HG02981 (cell line): Measurements from ENCODE around the gene MTOR.

Experiments used
- ATAC-seq: cut with Tn5 transposase; IDR thresholded peaks from one replicate; pipeline ENCODE4 v1.9.1; 2021; ENCODE audit warnings: mild to moderate bottlenecking, moderate library complexity; ENCODE audit not compliant: unreplicated experiment

MTOR gene

DNA sequence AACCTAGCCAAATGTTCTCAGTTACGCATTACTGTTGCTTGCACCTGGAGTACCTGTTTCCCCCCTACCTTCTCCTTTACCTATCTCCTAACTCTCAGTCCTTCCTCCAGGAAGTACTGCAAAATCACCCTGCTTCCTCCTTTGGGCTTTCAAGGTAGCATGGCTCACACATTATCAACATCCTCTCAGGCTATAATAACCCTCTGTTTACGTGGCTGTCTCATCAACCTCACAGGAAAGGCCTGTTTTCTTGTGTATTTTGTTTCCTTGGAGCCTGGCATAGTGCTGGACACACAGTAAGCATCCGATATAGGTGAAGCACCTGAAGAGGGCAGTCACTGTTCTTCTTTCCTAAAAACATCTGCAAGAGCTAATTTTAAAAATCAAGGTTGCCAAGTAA lies 105.9 kb downstream of the MTOR start:
- ATAC-seq = no peak

DNA sequence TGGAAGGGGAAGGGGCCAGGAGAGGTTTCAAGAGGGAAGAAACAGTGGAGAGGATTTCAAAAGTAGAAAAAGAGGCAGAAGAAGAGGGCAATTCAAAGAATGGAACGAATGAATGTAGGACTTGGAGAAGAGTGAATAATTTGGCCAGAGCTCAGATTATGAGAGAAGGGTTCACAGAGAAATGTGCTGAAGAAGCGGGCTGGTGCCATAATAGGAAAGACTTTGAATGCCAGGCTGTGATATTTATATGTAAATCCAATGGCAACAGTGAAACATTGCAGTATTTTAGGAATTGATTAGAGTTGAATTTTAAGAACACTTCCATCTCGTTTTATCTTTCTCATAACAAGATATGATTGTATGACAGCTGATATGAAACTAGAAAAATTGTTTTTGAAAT lies 109.2 kb downstream of the MTOR start:
- no peak for ATAC-seq

DNA sequence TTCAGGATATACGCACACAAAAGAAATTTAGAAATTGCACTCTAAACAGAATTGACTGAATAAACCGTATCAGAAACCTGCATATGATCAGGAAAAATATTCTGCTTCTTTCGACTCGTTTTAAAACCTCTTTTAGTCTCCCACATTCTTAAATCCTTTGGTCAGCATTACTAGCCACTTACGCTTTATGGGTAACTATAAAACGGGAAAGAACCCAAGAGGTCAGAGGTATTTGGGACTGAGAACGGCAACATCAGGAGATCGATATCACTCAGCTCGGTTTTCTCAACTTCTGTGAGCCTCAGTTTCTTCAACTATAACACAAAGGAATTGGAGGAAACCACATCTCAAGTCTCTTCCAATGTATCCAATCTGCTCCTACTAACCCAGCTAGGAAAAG lies 109.6 kb downstream of the MTOR start:
- no peak for ATAC-seq

DNA sequence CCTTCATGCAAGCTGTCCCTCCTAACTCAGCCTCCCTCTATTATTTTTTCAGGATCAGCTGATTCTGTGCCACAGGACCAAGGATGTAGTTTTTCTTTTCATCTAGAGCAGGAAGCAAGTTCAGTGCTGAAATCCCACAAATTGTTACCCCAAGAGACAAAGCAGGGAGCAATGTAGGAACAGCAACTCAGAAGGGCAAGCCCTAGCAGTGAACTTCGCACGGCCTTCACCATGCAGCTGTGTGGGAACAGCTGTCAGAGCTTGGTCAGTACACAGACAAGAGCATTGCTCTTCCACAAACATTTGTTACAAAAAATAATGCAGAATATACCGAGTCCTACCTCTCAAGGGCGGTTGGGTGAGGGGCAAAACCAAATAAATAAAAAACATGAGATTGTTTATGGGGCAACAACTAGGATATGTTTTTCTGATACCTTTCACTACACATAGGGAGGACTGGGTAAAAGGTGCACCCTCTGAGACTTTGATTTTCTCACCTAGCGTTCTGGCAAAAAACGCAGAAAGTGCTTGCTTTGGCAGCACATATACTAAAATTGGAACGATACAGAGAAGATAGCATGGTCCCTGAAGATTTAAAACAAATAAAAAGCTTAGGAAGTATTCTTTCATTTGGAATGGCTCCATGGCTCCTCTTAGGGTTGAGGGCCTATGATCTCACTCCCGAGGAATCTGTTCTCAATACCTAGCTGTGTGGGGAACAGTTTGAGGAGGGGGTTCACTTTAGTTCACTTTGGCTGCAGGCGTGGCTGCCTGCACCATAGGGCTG lies 110.3 kb downstream of the MTOR start:
- no peak for ATAC-seq

DNA sequence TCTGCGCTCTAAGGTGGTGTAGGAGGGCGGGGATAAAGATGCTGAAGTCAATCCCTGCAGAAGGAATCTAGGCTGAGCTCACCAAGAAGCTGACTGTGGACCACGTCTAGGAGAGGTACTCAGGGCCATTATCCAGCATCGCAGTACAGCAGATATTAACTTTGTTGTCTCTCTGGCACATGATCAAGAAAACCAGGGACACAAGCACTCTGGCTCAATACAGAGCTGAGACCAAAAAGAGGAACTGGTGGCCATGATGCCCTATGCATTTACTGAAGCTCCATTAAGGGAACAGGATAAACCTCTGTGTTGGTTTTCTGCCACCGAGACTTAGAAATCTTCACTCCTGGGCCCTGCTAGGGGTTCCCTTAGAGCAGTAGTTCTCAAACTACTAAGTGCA lies 111.2 kb downstream of the MTOR start:
- no peak for ATAC-seq

DNA sequence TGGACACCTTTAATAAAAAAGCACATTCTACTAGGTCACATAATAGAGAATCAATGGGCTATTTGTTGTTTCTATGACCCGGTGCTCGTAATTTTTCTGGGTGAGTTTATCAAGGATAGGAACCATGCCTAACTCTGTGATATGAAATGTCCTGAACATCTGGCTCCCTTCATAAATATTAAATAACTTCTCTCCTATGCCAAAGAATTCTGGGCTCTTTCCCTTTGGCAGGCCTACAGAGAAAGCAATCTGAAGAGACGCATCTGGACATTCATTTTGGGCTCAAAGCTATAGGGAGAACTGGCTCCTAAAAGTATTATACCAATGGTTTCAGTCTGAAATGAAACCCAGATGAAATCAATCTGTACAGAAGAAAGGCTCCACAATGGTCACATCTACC lies 112.0 kb downstream of the MTOR start:
- ATAC-seq = no peak

DNA sequence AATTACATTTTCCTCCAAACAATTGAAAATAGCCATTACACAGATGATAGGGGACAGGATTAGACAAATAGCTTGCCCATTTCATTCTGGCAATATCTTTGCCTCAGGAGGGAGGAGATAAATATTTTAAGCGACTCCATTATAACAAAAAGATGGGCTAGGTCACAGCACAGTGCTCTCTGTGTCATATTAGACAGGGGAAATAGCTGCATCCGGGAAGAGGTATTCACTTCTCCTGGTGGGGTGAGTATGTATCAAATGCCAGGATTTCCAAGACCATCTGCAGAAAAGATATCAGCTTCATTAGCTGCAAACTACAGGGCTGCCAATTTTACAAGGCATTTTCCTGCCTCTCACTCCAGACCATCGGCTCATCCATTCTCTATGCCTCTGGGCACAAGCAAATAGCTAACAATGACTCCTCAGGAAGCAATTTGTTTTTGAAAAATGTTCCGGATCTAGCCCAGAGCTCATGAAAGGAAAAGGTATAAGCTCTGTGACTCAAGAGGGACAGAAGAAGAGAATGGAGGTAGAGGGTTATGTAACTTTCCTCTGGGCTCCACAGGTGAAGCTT lies 115.1 kb downstream of the MTOR start:
- ATAC-seq = no peak

DNA sequence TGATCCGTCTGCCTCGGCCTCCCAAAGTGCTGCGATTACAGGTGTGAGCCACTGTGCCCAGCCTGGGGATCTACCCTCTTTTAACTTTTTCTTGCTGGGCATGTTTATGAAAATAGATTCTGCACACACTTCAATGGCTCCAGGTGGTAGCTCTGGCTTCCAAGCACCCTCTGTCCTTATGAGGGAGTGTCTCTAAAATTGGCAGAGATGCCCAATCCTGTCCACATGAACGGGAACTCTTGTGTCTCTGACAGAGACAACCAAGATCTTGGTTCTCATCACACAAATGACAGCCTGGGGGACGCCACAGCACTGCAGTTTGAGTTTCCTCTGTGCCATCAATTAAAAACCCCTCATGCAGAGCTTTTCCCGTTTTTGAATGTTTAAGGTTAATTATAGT lies 116.6 kb downstream of the MTOR start:
- ATAC-seq = no peak

DNA sequence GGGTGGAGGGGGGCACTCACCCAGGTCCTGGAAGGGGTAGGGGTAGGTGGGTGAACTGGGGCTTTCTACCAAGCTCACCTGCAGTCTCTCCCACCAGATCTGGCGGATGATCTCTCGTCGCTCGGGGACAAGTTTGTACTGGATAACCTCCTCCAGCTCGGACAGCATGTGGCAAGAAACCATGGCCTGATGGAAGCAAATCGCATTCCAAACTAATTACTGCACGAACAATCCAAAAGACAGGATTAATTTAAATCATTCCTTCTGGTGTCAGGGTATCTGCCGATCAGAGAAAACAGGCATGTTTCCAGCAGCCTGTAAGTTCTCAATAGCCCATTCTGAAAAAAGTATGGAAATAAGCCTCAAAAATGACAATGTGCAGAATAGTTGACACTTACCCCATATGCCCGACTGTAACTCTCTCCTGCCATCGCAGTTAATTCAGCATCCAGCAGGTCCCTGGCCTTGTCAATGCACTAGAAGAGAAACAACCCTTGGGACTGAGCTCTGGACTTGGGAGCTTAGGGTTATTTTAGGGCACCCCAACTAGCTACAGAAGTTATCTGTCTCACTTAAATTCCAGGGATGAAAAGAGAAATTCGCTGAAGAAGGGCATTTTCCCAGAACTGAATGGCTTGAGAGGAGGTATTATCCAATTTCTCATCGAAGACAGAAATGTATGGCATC lies 117.6 kb downstream of the MTOR start:
- no peak for ATAC-seq

DNA sequence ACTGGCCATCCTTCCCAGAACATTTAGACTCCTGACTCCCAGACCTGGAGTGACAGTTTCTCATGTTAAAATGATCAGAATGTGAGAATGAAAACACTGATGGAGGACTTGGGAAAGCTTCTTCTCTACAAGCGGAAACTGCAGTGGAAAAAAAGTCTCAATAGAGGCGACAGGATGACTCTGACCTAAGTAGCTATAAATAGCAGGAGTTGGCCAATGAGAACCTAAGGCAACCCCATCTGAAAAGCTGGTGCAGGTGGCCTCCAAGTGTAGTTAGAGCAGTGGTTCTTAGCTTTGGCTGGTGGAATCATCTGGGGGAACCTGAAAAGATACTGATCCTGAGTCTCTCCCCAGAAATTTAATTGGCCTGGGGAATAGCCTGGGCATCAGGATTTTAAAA lies 118.4 kb downstream of the MTOR start:
- ATAC-seq = no peak

DNA sequence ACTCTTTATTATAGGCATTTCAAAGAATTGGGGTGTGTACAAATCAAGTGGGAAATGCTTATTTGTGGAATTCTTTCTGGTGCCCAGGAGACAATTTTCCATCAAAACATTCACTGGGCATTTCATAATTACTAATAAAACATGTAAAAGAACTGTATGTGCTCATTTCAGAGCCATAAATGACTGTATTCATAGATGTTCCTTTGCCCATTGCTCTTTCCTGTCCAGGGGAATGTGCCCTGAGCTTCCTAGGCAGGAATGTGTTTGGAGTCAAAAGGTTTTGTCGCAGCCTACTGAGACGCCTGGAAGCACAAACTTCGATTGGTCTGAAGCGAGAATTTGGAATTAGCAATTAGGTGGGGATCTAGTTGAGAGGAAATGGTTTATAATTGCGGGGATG lies 119.0 kb downstream of the MTOR start:
- ATAC-seq = no peak

DNA sequence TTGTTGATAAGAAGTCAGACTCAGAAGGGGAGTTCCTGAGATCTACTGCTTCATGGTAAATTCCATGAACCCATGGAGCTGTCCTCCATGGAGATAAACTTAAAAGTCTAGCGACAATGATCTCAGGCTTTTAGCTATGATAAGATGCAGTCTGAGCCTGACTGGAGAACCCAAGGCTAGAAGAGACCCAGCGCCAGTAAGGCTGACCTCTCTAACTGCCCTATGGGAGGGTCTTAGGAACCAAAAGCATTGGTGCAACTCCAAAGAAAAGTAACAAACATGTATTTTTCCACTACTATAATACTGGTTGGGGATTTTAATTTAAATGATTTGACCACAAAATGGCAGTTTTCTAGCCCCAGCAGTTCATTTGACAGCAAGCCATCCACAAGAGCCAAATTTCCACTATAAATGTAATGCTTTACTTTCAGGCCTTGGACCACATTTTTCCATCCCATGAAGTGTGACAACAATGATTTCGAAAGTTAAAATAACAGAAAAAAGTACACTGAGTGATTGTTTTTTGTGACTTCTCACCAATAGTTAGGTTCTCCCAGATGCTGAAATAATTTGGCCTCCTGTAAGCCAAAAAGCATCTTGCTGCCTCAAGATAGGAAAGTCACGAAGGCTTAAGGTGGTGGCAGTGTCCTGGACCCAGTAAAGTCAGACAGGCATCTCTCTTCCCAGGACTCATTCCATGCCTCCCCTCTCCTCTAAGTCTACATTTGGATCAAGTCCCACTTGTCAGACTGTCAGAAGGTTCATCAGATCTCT lies 119.5 kb downstream of the MTOR start:
- no peak for ATAC-seq

DNA sequence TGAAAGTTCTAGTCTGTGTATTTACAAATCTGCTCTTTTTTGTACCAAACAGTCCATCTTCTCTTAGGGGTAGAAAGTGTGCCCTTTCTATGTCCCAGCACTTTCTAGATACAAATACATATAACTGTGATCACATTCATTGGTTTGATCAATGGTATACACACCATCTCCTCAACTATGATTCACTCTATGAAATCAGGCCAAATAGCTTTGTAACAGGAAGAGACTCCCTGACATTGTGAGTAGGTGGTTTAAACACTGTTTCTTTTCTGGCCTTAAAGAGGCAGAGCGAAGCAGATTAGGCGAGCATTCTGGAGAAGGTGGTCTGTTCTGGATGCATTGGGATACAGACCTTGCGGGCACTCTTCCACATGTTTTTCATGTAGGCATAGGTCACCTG lies 123.4 kb downstream of the MTOR start:
- ATAC-seq = no peak

DNA sequence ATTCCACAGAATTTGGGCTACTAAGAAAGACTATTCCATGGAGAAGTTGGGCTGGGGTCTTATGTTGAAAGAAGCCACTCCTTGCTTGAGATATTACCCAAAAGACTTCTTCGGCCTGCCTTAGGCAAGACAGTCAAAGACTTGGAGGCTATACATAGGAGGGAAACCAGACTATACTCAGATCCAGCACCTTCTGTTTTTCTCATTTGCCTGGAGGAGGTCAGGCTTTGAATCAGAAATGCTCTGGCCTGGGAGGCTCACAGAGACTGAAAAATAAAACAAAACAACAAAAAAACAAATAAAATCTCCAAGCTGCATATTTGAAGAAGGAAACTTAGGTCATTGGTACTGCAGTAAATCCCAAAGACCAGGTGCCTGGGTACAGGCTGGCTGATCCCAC lies 124.3 kb downstream of the MTOR start:
- ATAC-seq = no peak

DNA sequence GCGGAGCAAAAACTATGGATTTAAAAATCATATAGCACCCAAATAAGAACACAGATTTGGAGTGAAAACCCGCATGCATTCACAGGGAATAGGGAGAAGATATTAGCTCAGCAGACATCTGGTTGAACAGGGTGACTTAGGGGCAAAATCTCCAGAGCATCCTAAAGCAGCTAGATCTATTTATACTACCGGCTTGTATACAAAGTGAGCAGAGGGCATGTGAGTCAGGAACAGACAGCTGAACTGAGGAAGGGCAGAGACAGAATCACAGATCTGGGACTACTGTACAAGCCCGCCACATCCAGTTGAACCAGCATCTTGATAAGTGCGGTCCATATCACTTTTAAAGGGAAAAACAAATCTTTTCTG lies 127.5 kb downstream of the MTOR start:
- ATAC-seq = no peak

DNA sequence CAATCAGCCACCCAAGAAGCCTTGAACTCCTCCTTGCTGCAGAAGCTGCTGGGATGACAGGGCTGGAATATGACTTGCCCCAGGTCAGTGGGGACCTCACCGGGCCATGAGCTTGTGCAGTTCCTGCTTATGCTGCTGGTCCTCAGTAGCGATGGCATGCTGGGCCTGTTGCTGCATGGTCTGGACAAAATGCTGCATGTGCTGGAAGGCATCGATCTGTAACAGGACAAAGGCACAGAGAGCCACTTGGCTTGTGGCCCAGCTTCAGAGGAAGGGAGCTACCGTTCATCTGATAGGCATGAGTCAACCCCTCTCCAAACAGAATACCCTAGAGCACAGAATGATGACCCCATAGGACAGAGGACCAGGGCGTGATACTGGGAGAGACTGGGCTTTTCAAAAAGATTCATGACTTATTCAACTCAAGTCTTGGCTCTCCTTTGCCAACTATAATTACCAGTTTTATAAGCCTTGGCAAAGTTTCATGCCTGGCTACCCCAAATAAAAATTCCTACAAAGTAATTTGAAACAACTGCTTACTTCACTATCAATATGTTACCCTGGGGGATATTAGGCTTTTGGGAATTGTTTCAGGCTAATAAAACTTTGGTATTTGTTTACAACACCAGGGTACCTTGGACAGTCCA lies 128.0 kb downstream of the MTOR start:
- ATAC-seq = no peak

DNA sequence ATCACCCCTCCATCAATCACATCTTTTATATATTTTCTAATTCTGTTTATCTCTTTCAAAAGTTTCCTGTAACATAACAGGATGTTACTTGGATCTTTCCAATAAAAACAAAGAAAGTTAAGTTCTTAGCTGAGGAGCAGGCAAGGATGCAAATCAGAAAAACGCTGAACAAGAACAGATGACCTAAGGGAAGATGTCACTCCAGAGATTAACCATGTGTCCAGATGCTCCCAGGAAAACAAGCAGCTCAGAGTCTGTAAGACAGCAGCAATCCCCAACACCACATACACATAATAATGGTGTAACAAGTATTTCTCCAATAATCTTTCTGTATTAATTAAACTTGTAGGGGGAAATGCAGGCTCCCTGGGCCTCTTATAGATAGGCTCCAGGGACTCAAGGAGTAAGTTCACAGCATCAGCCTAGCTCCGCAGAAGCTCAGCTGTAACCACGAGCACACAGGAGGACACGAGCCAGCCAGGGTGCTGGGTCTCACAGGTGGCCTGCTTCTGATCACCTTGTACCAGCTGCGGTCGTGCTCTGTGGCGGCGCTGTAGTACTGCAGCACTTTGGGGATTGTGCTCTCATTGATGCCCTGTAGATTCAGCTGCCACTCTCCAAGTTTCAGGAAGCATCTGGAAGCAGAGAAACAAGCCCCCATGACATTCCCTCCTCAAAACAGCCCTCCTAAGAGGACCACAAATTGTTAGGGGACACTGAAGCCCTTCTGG lies 129.6 kb downstream of the MTOR start:
- ATAC-seq = no peak

DNA sequence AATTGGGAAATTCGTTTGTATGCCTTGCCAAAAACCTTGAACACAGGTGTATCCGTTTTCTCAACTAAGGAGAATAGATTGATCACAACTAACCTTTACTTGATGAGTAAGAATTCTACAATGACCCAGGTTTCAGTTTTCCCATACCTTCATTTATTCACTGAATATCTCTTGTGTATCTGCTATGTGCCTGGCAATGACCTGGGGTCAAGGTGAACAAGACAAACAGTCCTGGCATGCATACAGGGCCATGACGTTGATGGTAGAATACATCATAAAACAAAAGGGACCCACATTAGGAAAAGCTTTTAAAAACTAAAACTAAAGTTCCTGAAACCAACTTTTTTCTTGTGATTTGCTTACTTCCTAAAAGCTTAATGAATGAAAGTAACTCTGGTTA lies 130.5 kb downstream of the MTOR start:
- ATAC-seq = no peak

DNA sequence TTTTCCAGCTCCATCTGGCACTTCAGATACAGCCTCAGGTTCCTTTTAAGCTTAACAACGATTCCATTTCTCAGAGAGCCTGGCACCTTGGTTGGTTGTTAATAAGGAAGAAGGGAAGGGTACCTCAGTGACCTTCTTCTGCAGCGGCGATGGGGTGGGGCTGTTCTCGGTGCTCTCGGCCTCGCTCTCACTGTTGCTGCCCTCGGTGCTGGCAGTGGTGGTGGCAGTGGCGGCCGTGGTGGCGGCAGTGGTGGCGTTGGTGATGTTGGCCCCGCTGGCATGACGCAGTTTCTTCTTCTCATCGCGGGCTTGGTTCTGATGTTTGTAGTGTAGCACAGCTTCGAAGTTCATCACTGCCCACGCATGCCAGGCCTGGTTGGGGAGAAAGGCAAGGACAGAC lies 131.9 kb downstream of the MTOR start:
- ATAC-seq = no peak

DNA sequence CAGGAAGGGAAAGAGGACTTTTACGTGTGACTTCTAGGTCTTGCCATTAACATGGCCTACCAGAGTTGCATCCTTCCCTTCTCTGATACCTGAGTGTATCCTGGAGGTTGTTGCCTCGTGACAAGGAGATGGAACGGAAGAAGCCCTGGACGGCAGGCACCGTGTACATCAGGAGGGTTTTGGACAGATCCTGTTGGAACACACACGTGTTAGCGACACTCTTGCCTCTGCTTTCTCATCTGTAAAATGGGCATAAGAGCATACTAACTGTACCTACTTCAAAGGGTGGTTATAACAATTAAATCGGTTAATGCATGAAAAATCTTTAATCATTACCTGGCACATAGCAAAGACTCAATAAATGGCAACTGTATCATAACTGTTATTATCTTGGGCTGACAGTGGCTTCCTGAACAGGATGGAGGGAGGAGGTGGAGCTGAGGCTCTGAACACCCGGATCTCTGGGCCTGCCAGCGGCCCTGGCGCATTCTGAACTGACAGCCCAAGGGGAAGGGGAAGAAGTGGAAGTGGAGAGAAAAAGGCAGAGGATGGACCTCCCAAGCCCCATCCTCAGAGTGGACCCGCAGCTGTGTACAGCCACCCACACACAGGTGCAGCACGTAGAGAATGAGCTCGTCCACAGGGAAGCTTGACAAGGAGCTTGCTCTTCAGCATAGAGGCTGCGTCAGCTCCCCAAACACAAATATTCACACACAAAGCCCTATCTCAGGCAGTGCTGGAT lies 132.5 kb downstream of the MTOR start:
- ATAC-seq = no peak
